ENCODE measurements around the gene NDST4.
"Not testable (repeated sequence)": the region's sequence is repeated elsewhere in the genome, so short reads cannot be mapped to it uniquely, and the experiment has no call there.

NDST4 gene

GRCh38 chr4:115058533-115058932 is 54.9 kb downstream of the NDST4 start:
- FAIRE-seq = no peak

GRCh38 chr4:115054836-115055235 is 58.6 kb downstream of the NDST4 start:
- DNase-seq (ENCODE audit: low spot score) = no peak
- FAIRE-seq = no peak

More at GRCh38 chr4:115058533-115058932, 54.9 kb downstream of the NDST4 start:
- no peak for DNase-seq (ENCODE audit: low spot score)

- no peak for FAIRE-seq
- no peak for DNase-seq (ENCODE audit: low spot score)
These were observed 60.1 kb downstream of the NDST4 start for GRCh38 chr4:115053313-115053712.

- FAIRE-seq = no peak
These were observed 70.9 kb downstream of the NDST4 start for GRCh38 chr4:115042496-115042895.

GRCh38 chr4:115030281-115030680 is 83.1 kb downstream of the NDST4 start:
- DNase-seq (ENCODE audit: low spot score) (no peak), FAIRE-seq (no peak)

More at GRCh38 chr4:115042496-115042895, 70.9 kb downstream of the NDST4 start:
- DNase-seq (ENCODE audit: low spot score) = peak; percentile 3

GRCh38 chr4:115028682-115029410 is 84.6 kb downstream of the NDST4 start:
- FAIRE-seq = no peak
- no peak for DNase-seq (ENCODE audit: low spot score)

- FAIRE-seq = no peak
- DNase-seq (ENCODE audit: low spot score) = no peak
These were observed 113.5 kb downstream of the NDST4 start for GRCh38 chr4:114999880-115000279.

- no peak for FAIRE-seq
- DNase-seq (ENCODE audit: low spot score) = no peak
These were observed 115.1 kb downstream of the NDST4 start for GRCh38 chr4:114998316-114998715.

GRCh38 chr4:114997576-114998247 is 115.7 kb downstream of the NDST4 start:
- FAIRE-seq (no peak), DNase-seq (ENCODE audit: low spot score) (no peak)

- DNase-seq (ENCODE audit: low spot score) (no peak), FAIRE-seq (no peak)
These were observed 127.3 kb downstream of the NDST4 start for GRCh38 chr4:114986133-114986532.

GRCh38 chr4:114980932-114981708 is 132.3 kb downstream of the NDST4 start:
- no peak for DNase-seq (ENCODE audit: low spot score)

GRCh38 chr4:114980399-114980798 is 133.0 kb downstream of the NDST4 start:
- FAIRE-seq; DNase-seq (ENCODE audit: low spot score): not testable (repeated sequence)

More at GRCh38 chr4:114980932-114981708, 132.3 kb downstream of the NDST4 start:
- FAIRE-seq = no peak

- FAIRE-seq (no peak), DNase-seq (ENCODE audit: low spot score) (no peak)
These were observed 136.5 kb downstream of the NDST4 start for GRCh38 chr4:114976901-114977300.

- no peak for DNase-seq (ENCODE audit: low spot score)
- FAIRE-seq = no peak
These were observed 149.4 kb downstream of the NDST4 start for GRCh38 chr4:114964026-114964425.

- FAIRE-seq = no peak
- DNase-seq (ENCODE audit: low spot score) = no peak
These were observed 167.8 kb downstream of the NDST4 start for GRCh38 chr4:114945616-114946015.

GRCh38 chr4:114941503-114941902 is 171.9 kb downstream of the NDST4 start:
- FAIRE-seq (no peak), DNase-seq (ENCODE audit: low spot score) (no peak)

GRCh38 chr4:114927881-114928280 is 185.5 kb downstream of the NDST4 start:
- FAIRE-seq (no peak), DNase-seq (ENCODE audit: low spot score) (no peak)

GRCh38 chr4:114926583-114926982 is 186.8 kb downstream of the NDST4 start:
- DNase-seq (ENCODE audit: low spot score) = no peak
- FAIRE-seq = no peak

GRCh38 chr4:114924311-114924710 is 189.1 kb downstream of the NDST4 start:
- FAIRE-seq (no peak), DNase-seq (ENCODE audit: low spot score) (no peak)

- DNase-seq (ENCODE audit: low spot score) = no peak
- no peak for FAIRE-seq
These were observed 190.9 kb downstream of the NDST4 start for GRCh38 chr4:114922592-114922933.

GRCh38 chr4:114921790-114922591 is 191.4 kb downstream of the NDST4 start:
- FAIRE-seq (no peak), DNase-seq (ENCODE audit: low spot score) (no peak)

Measured in RCC 7860 (cell line).